Liver (tissue), 9 donors: ENCODE results near the gene MAP2K6. TPM values are rescaled to one million over a fixed set of nuclear protein-coding genes. Genes with fewer than 3 reads are reported as not detected.
A peak's percentile ranks its signal among the peaks of the same experiment; 100 is the strongest.

Experiments
- DNase-seq: peaks from one replicate; pipeline ENCODE4 v3.0.0-alpha.2; 2017; ENCODE audit warnings: low spot score
- H3K27ac ChIP-seq, 2 donors: one replicate each; pipeline ENCODE4 v1.7.0; 2013; ENCODE audit warnings: inconsistent platforms in 2 of 2, low read length in 2 of 2, control low read depth in 1 of 2, low read depth in 1 of 2, mild to moderate bottlenecking in 1 of 2
- H3K27me3 ChIP-seq, 4 donors: one replicate each; pipeline versions ENCODE4 v1.6.1 to v1.7.0; 2013; ENCODE audit warnings: low read length in 3 of 4, inconsistent platforms in 1 of 4, mild to moderate bottlenecking in 1 of 4, moderate library complexity in 1 of 4; ENCODE audit not compliant: control insufficient read depth in 4 of 4, insufficient read depth in 4 of 4
- H3K36me3 ChIP-seq, 4 donors: one replicate each; pipeline versions ENCODE4 v1.6.1 to v1.7.0; 2013; ENCODE audit warnings: low read length in 3 of 4, mild to moderate bottlenecking in 3 of 4, low read depth in 1 of 4, moderate library complexity in 1 of 4; ENCODE audit not compliant: control insufficient read depth in 4 of 4, insufficient read depth in 3 of 4
- H3K4me1 ChIP-seq, 4 donors: one replicate each; pipeline versions ENCODE4 v1.6.1 to v1.7.0; 2013; ENCODE audit warnings: low read length in 3 of 4, mild to moderate bottlenecking in 3 of 4, moderate library complexity in 1 of 4; ENCODE audit not compliant: control insufficient read depth in 4 of 4, insufficient read depth in 4 of 4
- H3K4me3 ChIP-seq, 3 donors: one replicate each; pipeline versions ENCODE4 v1.6.1 to v1.7.0; 2013; ENCODE audit warnings: low read length in 3 of 3, control low read depth in 1 of 3, low read depth in 1 of 3, mild to moderate bottlenecking in 1 of 3
- H3K9ac ChIP-seq, 2 donors: one replicate each; pipeline ENCODE4 v1.7.0; 2013; ENCODE audit warnings: low read length in 2 of 2, mild to moderate bottlenecking in 2 of 2, moderate library complexity in 2 of 2, control low read depth in 1 of 2, low read depth in 1 of 2
- H3K9me3 ChIP-seq, 4 donors: one replicate each; pipeline versions ENCODE4 v1.6.1 to v1.7.0; 2013; ENCODE audit warnings: low read length in 3 of 4; ENCODE audit not compliant: control insufficient read depth in 4 of 4
- ATF3 ChIP-seq: IDR thresholded peaks from 2 replicates; pipeline ENCODE4 v1.6.1; 2016; ENCODE audit warnings: antibody characterized with exemption
- CTCF ChIP-seq: fragments of 150-350 bp; IDR thresholded peaks from 2 replicates; pipeline ENCODE4 v1.5.1; 2017; ENCODE audit warnings: improper control_type of control experiment, low read depth, low read length; ENCODE audit not compliant: missing input control
- FOXA1 ChIP-seq: IDR thresholded peaks from 2 replicates; pipeline ENCODE4 v1.6.1; 2016; ENCODE audit warnings: antibody characterized with exemption
- FOXA2 ChIP-seq: IDR thresholded peaks from 2 replicates; pipeline ENCODE4 v1.6.1; 2016; ENCODE audit warnings: antibody characterized with exemption
- GABPA ChIP-seq, 2 donors: IDR thresholded peaks in 1 of 2; conservative IDR thresholded peaks in 1 of 2; 2 replicates each; pipeline ENCODE4 v1.6.1; 2016; ENCODE audit warnings: antibody characterized with exemption in 2 of 2, mild to moderate bottlenecking in 1 of 2, moderate library complexity in 1 of 2
- HNF4A ChIP-seq, 2 donors: conservative IDR thresholded peaks; 2 replicates each; pipeline ENCODE4 v1.6.1; 2016; ENCODE audit warnings: antibody characterized with exemption in 2 of 2, mild to moderate bottlenecking in 2 of 2
- JUND ChIP-seq, 2 donors: IDR thresholded peaks; 2 replicates each; pipeline ENCODE4 v1.6.1; 2016; ENCODE audit warnings: antibody characterized with exemption in 2 of 2
- MAX ChIP-seq: IDR thresholded peaks from 2 replicates; pipeline ENCODE4 v1.6.1; 2016; ENCODE audit warnings: antibody characterized with exemption
- REST ChIP-seq: IDR thresholded peaks from 2 replicates; pipeline ENCODE4 v1.6.1; 2016; ENCODE audit warnings: antibody characterized with exemption, mild to moderate bottlenecking
- RXRA ChIP-seq, 2 donors: IDR thresholded peaks; 2 replicates each; pipeline ENCODE4 v1.6.1; 2017 to 2018; ENCODE audit warnings: antibody characterized with exemption in 2 of 2, mild to moderate bottlenecking in 1 of 2
- SP1 ChIP-seq: IDR thresholded peaks from 2 replicates; pipeline ENCODE4 v1.6.1; 2018; ENCODE audit warnings: antibody characterized with exemption, mild to moderate bottlenecking
- YY1 ChIP-seq: IDR thresholded peaks from 2 replicates; pipeline ENCODE4 v1.6.1; 2016; ENCODE audit warnings: antibody characterized with exemption, mild to moderate bottlenecking
- ZBTB33 ChIP-seq: IDR thresholded peaks from 2 replicates; pipeline ENCODE4 v1.6.1; 2016; ENCODE audit warnings: antibody characterized with exemption
- WGBS: extraction: QIAGEN DNeasy Blood & Tissue Kit; methylation state at CpG from one replicate; pipeline ENCODE4 v1.1.7; 2013; 5-methylcytosine and 5-hydroxymethylcytosine counted together
- polyA plus RNA-seq, 2 donors: library from polyadenylated mRNA; stranded (reverse) in 1 of 2; unstranded in 1 of 2; fragments of 200-250 nt in 1 of 2; fragments of >200 nt in 1 of 2; fragmentation: Nextera tagmentation in 1 of 2; extraction: Ambion mirVana in 1 of 2; gene quantifications; one replicate each; pipeline versions ENCODE4 v1.2.1 to v1.2.3, GENCODE V29; 2013 to 2015
- total RNA-seq, 2 donors: library from RNA; depleted of rRNA; stranded (reverse); fragments of >200 nt; gene quantifications; one replicate each; pipeline ENCODE4 v1.2.3, GENCODE V29; 2014
- donor health status: healthy.
- donor health status: healthy.
- donor health status: healthy.
- donor health status: healthy.
- donor health status: healthy.

MAP2K6 gene
- total and polyA plus RNA-seq, 4 donors: 0.31 to 5.4 (median 2.6) TPM

- no peak for TF ChIP-seq ATF3
- peak; percentile 93 for TF ChIP-seq REST
- WGBS: 43% methylated on average over 4 of the region's 4 CpGs
- no peak overlapping the region for H3K4me3 ChIP-seq
- no peaks in the 10 kb centered on the region for H3K36me3 ChIP-seq
- H3K9me3 ChIP-seq: no peaks in the 10 kb centered on the region
- H3K9ac ChIP-seq: no peak overlapping the region
- H3K4me1 ChIP-seq: no peaks in the 10 kb centered on the region
- H3K27me3 ChIP-seq: peaks cover 0 to 3% (median 0%) of the 10 kb centered on the region in 4 donors
- DNase-seq: no peak
- H3K27ac ChIP-seq: no peak overlapping the region
Observed at GRCh38 chr17:69567130-69567529, 152.6 kb downstream of the MAP2K6 start.

- TF ChIP-seq YY1: no peak
- TF ChIP-seq SP1: no peak
- no peak for TF ChIP-seq ZBTB33
- no peak for TF ChIP-seq FOXA2
- TF ChIP-seq JUND (IDR thresholded peaks at IDR 0.05): no peak
- no peak for TF ChIP-seq GABPA (IDR thresholded peaks at IDR 0.05 in 1 of 2, conservative IDR thresholded peaks at IDR 0.05 in 1 of 2)
- no peak for TF ChIP-seq MAX
- TF ChIP-seq FOXA1: no peak
- TF ChIP-seq ATF3: no peak
- no peak for TF ChIP-seq RXRA (IDR thresholded peaks at IDR 0.05)
- no peak for TF ChIP-seq HNF4A (conservative IDR thresholded peaks at IDR 0.05)
- Histone ChIP-seq H3K4me1 (no peaks in the 10 kb centered on the region), H3K27me3 (peaks cover 0 to 10% (median 0%) of the 10 kb centered on the region in 4 donors), H3K4me3 (no peak overlapping the region), H3K27ac (no peak overlapping the region), H3K9ac (no peak overlapping the region), H3K9me3 (no peaks in the 10 kb centered on the region), H3K36me3 (no peaks in the 10 kb centered on the region)
- DNase-seq: no peak
- WGBS: 62% methylated on average over 3 of the region's 3 CpGs
Observed at GRCh38 chr17:69572747-69573146, 158.2 kb downstream of the MAP2K6 start.

GRCh38 chr17:69573396-69573795 is 158.9 kb downstream of the MAP2K6 start:
- H3K4me1 ChIP-seq: no peaks in the 10 kb centered on the region
- H3K9me3 ChIP-seq: no peaks in the 10 kb centered on the region
- no peak for DNase-seq
- no peaks in the 10 kb centered on the region for H3K36me3 ChIP-seq
- no peak overlapping the region for H3K9ac ChIP-seq
- TF ChIP-seq CTCF (no peak), ATF3 (no peak), RXRA (IDR thresholded peaks at IDR 0.05) (no peak), SP1 (no peak), FOXA2 (no peak), GABPA (IDR thresholded peaks at IDR 0.05 in 1 of 2, conservative IDR thresholded peaks at IDR 0.05 in 1 of 2) (no peak), YY1 (no peak), HNF4A (conservative IDR thresholded peaks at IDR 0.05) (no peak), FOXA1 (no peak)
- 68% methylated on average over 2 of the region's 2 CpGs for WGBS
- H3K27me3 ChIP-seq: peaks cover 0 to 10% (median 0%) of the 10 kb centered on the region in 4 donors
- H3K27ac ChIP-seq: no peak overlapping the region
- no peak overlapping the region for H3K4me3 ChIP-seq
